ENCODE results near the gene ADCY1. TPM values are rescaled to one million over a fixed set of nuclear protein-coding genes. Genes with fewer than 3 reads are reported as not detected.

ADCY1 gene
- polyA plus RNA-seq, 1 donor = 1.4 TPM

DNA sequence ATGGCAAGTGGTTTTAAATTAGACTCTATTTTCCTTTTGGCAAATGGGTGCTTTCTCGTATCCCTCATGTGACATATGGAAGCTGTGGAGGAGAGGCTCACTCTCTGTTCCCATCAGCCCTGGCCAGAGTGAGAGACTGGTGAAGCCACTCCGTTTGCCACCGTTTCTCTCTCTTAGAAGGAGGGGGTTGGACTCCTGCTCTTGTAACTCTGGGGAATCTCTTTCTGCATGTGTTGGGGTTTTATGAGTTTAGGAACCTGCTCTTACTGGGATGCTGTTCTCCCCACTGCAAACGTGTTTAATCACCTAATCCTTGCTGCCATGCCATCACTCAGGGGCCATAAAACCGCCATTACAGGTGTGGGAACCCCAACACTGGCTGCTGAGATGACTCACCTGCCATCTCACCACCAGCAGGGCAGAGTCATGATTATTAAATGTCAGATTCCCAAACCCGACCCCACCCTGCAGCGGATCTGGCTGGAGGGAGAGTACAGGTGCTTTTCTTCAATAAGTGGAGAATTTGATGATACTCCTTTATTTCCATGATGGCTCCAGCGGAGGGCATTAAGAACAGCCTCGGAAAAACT lies 103.2 kb downstream of the ADCY1 start:
- no peaks in the 10 kb centered on the region for H3K27me3 ChIP-seq (ENCODE audit: control insufficient read depth, insufficient read depth, low read length)
- no CpG with 5 or more reads among the region's 9 CpGs for WGBS (ENCODE audit: insufficient coverage, low lambda C conversion rate)
- DNase-seq = no peak
- no peak overlapping the region for H3K4me3 ChIP-seq (ENCODE audit: low read length)
- H3K4me1 ChIP-seq (ENCODE audit: control insufficient read depth, insufficient read depth, low read length) = no peaks in the 10 kb centered on the region
- no peak overlapping the region for H3K27ac ChIP-seq (ENCODE audit: low read length)
- H3K36me3 ChIP-seq (ENCODE audit: control insufficient read depth, insufficient read depth, low read length) = no peaks in the 10 kb centered on the region
- no peaks in the 10 kb centered on the region for H3K9me3 ChIP-seq (ENCODE audit: control insufficient read depth, low read depth, low read length)

- Histone ChIP-seq H3K36me3 (ENCODE audit: control insufficient read depth, insufficient read depth, low read length) (no peaks in the 10 kb centered on the region), H3K27ac (ENCODE audit: low read length) (no peak overlapping the region), H3K4me3 (ENCODE audit: low read length) (no peak overlapping the region), H3K9me3 (ENCODE audit: control insufficient read depth, low read depth, low read length) (no peaks in the 10 kb centered on the region), H3K27me3 (ENCODE audit: control insufficient read depth, insufficient read depth, low read length) (no peaks in the 10 kb centered on the region), H3K4me1 (ENCODE audit: control insufficient read depth, insufficient read depth, low read length) (no peaks in the 10 kb centered on the region)
- DNase-seq = no peak
- no CpG with 5 or more reads among the region's 4 CpGs for WGBS (ENCODE audit: insufficient coverage, low lambda C conversion rate)
These were observed 105.3 kb downstream of the ADCY1 start for GRCh38 chr7:45679516-45679915.

GRCh38 chr7:45680776-45681175 lies 106.6 kb downstream of the ADCY1 start:
- H3K4me3 ChIP-seq (ENCODE audit: low read length) = no peak overlapping the region
- WGBS (ENCODE audit: insufficient coverage, low lambda C conversion rate) = no CpG with 5 or more reads among the region's 6 CpGs
- H3K4me1 ChIP-seq (ENCODE audit: control insufficient read depth, insufficient read depth, low read length) = no peaks in the 10 kb centered on the region
- no peaks in the 10 kb centered on the region for H3K9me3 ChIP-seq (ENCODE audit: control insufficient read depth, low read depth, low read length)
- DNase-seq = no peak
- H3K27ac ChIP-seq (ENCODE audit: low read length) = no peak overlapping the region
- H3K27me3 ChIP-seq (ENCODE audit: control insufficient read depth, insufficient read depth, low read length) = no peaks in the 10 kb centered on the region
- no peaks in the 10 kb centered on the region for H3K36me3 ChIP-seq (ENCODE audit: control insufficient read depth, insufficient read depth, low read length)

DNA sequence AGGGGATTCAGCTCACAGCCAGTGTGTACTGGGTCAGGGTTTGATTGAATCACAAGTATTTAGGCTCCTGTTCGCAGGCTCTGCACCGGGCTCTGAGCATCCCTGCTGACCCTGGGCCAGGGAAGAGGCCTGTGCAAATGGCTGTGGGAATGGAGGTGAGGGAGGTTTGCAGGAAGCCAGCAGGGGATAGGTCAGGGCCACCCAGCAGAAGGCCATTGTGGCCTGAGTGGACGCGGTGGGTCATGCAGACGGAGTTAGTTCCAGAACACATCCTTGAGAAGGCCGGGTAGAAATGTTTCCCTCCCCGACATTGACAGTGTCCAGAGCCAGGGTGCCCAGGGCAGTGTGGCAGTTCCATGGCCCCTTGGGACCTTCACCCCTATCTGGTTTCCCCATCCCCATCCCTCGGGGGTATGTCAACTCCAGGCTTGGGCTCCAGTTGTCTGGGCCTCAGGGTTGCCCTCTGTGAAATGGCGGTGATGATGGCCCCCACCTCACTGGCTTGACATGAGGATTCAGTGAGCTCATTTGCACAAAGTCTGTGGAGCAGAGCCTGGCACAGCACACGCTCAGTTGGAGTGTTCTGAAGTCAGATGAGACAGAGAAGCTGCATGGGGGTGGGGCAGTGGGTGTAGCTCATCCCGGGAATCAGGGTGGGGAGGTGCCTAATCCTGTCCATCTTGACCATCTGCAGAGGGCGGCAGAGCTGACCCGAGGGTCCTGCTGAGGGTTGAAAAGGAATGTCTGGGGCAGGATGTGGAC lies 107.6 kb downstream of the ADCY1 start:
- H3K4me3 ChIP-seq (ENCODE audit: low read length) = no peak overlapping the region
- no peak for DNase-seq
- no peaks in the 10 kb centered on the region for H3K4me1 ChIP-seq (ENCODE audit: control insufficient read depth, insufficient read depth, low read length)
- no peaks in the 10 kb centered on the region for H3K9me3 ChIP-seq (ENCODE audit: control insufficient read depth, low read depth, low read length)
- H3K27me3 ChIP-seq (ENCODE audit: control insufficient read depth, insufficient read depth, low read length) = no peaks in the 10 kb centered on the region
- H3K36me3 ChIP-seq (ENCODE audit: control insufficient read depth, insufficient read depth, low read length) = no peaks in the 10 kb centered on the region
- no peak overlapping the region for H3K27ac ChIP-seq (ENCODE audit: low read length)
- WGBS (ENCODE audit: insufficient coverage, low lambda C conversion rate) = no CpG with 5 or more reads among the region's 13 CpGs

DNA sequence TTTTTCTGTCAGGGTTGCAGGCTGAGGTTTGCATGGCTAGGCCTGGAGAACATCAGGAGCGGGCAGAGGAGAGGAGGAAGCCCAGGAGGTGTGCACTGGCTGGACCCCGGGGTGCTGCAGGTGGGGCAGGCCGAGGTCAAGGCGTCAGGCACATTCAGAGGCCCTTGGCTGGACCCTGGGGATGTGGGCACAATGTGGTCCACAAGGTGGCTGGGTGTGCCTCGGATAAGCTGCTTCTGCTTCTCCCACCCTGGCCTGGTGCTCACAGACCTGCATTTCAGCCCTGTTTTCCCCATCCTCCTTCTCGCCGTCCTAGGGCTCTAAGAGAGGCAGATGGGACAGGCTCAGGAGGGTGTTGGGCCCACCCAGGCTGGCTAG lies 108.2 kb downstream of the ADCY1 start:
- no peaks in the 10 kb centered on the region for H3K4me1 ChIP-seq (ENCODE audit: control insufficient read depth, insufficient read depth, low read length)
- WGBS (ENCODE audit: insufficient coverage, low lambda C conversion rate) = no CpG with 5 or more reads among the region's 7 CpGs
- no peaks in the 10 kb centered on the region for H3K36me3 ChIP-seq (ENCODE audit: control insufficient read depth, insufficient read depth, low read length)
- H3K4me3 ChIP-seq (ENCODE audit: low read length) = no peak overlapping the region
- H3K27me3 ChIP-seq (ENCODE audit: control insufficient read depth, insufficient read depth, low read length) = no peaks in the 10 kb centered on the region
- no peak overlapping the region for H3K27ac ChIP-seq (ENCODE audit: low read length)
- DNase-seq = no peak
- no peaks in the 10 kb centered on the region for H3K9me3 ChIP-seq (ENCODE audit: control insufficient read depth, low read depth, low read length)

DNA sequence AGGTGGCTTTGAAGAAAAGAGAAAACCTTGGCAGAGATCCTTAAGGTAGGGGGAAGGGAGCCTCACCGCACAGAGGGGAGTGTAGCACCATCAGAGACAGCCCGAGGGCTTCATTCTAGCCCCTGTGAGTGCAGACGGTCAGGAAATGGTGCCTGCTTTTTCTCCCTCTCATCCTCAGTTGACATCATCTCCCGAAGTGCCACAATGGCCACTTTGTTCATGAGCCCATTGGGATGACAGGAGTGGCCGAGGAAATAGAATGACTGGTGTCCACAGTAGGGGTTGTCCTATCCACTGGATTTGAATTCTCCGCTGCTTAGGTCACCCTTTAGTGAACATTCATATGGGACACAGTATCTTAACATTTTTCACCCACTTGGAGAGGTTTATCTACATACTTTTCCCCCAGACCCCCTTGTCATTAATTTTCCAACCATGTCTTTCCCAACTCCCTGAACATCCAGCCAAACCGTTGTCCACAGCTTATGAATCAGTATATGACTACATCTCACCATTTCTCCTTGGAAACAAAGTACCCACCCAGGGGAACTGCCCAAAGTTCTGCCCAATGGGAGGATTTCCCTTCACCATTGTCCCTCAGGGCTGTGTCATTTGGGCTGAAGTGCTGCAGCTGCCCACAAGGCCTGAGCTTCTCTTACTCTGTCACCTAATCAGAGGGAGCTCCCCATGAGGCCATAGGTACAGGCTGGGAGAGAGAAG lies 108.8 kb downstream of the ADCY1 start:
- DNase-seq = no peak
- no CpG with 5 or more reads among the region's 7 CpGs for WGBS (ENCODE audit: insufficient coverage, low lambda C conversion rate)
- no peaks in the 10 kb centered on the region for H3K4me1 ChIP-seq (ENCODE audit: control insufficient read depth, insufficient read depth, low read length)
- H3K27ac ChIP-seq (ENCODE audit: low read length) = no peak overlapping the region
- H3K27me3 ChIP-seq (ENCODE audit: control insufficient read depth, insufficient read depth, low read length) = no peaks in the 10 kb centered on the region
- no peaks in the 10 kb centered on the region for H3K36me3 ChIP-seq (ENCODE audit: control insufficient read depth, insufficient read depth, low read length)
- no peaks in the 10 kb centered on the region for H3K9me3 ChIP-seq (ENCODE audit: control insufficient read depth, low read depth, low read length)
- no peak overlapping the region for H3K4me3 ChIP-seq (ENCODE audit: low read length)

GRCh38 chr7:45683556-45684148 lies 109.5 kb downstream of the ADCY1 start:
- Histone ChIP-seq H3K4me3 (ENCODE audit: low read length) (no peak overlapping the region), H3K4me1 (ENCODE audit: control insufficient read depth, insufficient read depth, low read length) (no peaks in the 10 kb centered on the region), H3K9me3 (ENCODE audit: control insufficient read depth, low read depth, low read length) (no peaks in the 10 kb centered on the region), H3K27ac (ENCODE audit: low read length) (no peak overlapping the region), H3K27me3 (ENCODE audit: control insufficient read depth, insufficient read depth, low read length) (no peaks in the 10 kb centered on the region), H3K36me3 (ENCODE audit: control insufficient read depth, insufficient read depth, low read length) (no peaks in the 10 kb centered on the region)
- no CpG with 5 or more reads among the region's 13 CpGs for WGBS (ENCODE audit: insufficient coverage, low lambda C conversion rate)
- no peak for DNase-seq

- no peak overlapping the region for H3K27ac ChIP-seq (ENCODE audit: low read length)
- H3K36me3 ChIP-seq (ENCODE audit: control insufficient read depth, insufficient read depth, low read length) = no peaks in the 10 kb centered on the region
- no CpG with 5 or more reads among the region's 8 CpGs for WGBS (ENCODE audit: insufficient coverage, low lambda C conversion rate)
- H3K9me3 ChIP-seq (ENCODE audit: control insufficient read depth, low read depth, low read length) = no peaks in the 10 kb centered on the region
- no peaks in the 10 kb centered on the region for H3K27me3 ChIP-seq (ENCODE audit: control insufficient read depth, insufficient read depth, low read length)
- no peak for DNase-seq
- no peak overlapping the region for H3K4me3 ChIP-seq (ENCODE audit: low read length)
- peaks cover 2% of the 10 kb centered on the region for H3K4me1 ChIP-seq (ENCODE audit: control insufficient read depth, insufficient read depth, low read length)
These were observed 110.9 kb downstream of the ADCY1 start for GRCh38 chr7:45684910-45685618.

DNA sequence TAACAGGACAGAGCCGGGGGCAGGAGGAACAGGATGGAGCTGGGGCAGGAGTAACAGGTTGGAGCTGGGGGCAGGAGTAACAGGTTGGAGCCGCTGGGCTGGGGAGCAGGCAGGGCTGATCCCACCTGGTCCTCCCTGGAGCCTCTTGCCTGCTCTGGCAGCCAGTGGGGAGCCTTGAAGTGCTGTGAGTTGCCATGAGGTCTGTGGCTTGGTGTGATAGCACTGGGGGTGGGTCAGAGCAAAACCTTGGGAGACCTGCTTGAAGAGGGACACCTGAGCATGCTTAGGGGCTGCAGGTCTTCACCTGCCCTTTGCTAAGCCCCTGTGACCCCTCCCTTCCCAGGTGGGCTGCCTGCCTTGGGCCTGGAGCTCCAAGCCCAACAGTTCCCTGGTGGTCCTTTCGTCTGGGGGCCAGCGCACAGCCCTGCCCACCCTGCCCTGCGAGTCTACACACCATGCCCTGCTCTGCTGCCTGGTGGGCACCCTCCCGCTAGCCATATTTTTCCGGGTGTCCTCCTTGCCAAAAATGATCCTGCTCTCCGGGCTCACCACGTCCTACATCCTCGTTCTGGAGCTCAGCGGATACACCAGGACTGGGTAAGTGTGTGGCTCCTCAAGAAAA lies 111.6 kb downstream of the ADCY1 start:
- H3K4me3 ChIP-seq (ENCODE audit: low read length) = no peak overlapping the region
- WGBS (ENCODE audit: insufficient coverage, low lambda C conversion rate) = 60% methylated on average over 1 of the region's 11 CpGs
- no peak for DNase-seq
- no peaks in the 10 kb centered on the region for H3K9me3 ChIP-seq (ENCODE audit: control insufficient read depth, low read depth, low read length)
- no peaks in the 10 kb centered on the region for H3K27me3 ChIP-seq (ENCODE audit: control insufficient read depth, insufficient read depth, low read length)
- no peaks in the 10 kb centered on the region for H3K36me3 ChIP-seq (ENCODE audit: control insufficient read depth, insufficient read depth, low read length)
- H3K4me1 ChIP-seq (ENCODE audit: control insufficient read depth, insufficient read depth, low read length) = peaks cover 6% of the 10 kb centered on the region
- H3K27ac ChIP-seq (ENCODE audit: low read length) = no peak overlapping the region
